ENCODE data around the gene FBXW4. TPM values are rescaled to one million over a fixed set of nuclear protein-coding genes. Genes with fewer than 3 reads are reported as not detected.

Gene FBXW4
- polyA plus RNA-seq, 1 donor (not counting 4 experiments of a cell fraction or from before 2014, with no cell fraction given) = 22.3 TPM

DNA sequence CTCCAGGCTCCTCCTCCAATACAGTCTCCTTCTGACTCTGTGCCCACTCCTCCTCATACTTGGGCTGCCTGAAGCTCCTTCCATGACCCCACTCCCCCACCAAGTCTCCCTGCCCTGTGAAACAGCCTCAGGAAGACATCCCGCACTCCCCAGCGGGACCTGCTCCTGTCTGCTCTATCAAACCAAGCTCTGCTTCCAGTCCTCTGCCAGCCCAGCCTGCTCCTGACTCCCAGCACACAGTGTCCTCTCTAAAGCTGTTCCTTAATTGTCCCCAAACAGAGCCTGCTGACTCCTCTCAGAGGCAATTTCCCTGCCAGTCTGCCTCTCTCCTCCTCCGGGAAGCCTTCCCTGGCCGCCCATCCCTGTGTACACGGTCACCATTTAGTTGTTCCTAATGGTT lies 116.8 kb downstream of the FBXW4 start:
- Histone ChIP-seq H3K79me2 (ENCODE audit: control insufficient read depth, insufficient read depth, low read length) (no peaks in the 10 kb centered on the region), H3K9me1 (ENCODE audit: control insufficient read depth, extremely low read depth, insufficient read depth, low read length) (no peaks in the 10 kb centered on the region), H2AFZ (ENCODE audit: control insufficient read depth, low read length) (no peak overlapping the region), H3K9me3 (ENCODE audit: control insufficient read depth, low read depth, low read length) (no peaks in the 10 kb centered on the region), H3K27me3 (ENCODE audit: control insufficient read depth, extremely low read depth, insufficient read depth, low read length) (no peaks in the 10 kb centered on the region), H3K4me3 (ENCODE audit: control insufficient read depth in 2 of 3, extremely low read depth in 1 of 3, insufficient read depth in 2 of 3, low read depth in 1 of 3, low read length in 3 of 3) (no peak overlapping the region), H3K4me2 (ENCODE audit: control insufficient read depth, extremely low read depth, insufficient read depth, low read depth, low read length) (no peak overlapping the region), H3K27ac (ENCODE audit: control insufficient read depth, insufficient read depth, low read length) (no peak overlapping the region), H3K9ac (ENCODE audit: control insufficient read depth, extremely low read depth, insufficient read depth, low read length) (no peak overlapping the region), H3K36me3 (ENCODE audit: control insufficient read depth in 2 of 2, extremely low read depth in 1 of 2, insufficient read depth in 2 of 2, low read length in 2 of 2) (peaks cover 13 to 20% of the 10 kb centered on the region in 2 experiments), H3K4me1 (ENCODE audit: control insufficient read depth, extremely low read depth, insufficient read depth, low read length) (no peaks in the 10 kb centered on the region), H4K20me1 (ENCODE audit: control insufficient read depth, extremely low read depth, insufficient read depth, low read length) (no peaks in the 10 kb centered on the region)
- TF ChIP-seq EZH2 (IDR thresholded peaks at IDR 0.05; ENCODE audit: low read length) = no peak
- TF ChIP-seq, protein P1, sequence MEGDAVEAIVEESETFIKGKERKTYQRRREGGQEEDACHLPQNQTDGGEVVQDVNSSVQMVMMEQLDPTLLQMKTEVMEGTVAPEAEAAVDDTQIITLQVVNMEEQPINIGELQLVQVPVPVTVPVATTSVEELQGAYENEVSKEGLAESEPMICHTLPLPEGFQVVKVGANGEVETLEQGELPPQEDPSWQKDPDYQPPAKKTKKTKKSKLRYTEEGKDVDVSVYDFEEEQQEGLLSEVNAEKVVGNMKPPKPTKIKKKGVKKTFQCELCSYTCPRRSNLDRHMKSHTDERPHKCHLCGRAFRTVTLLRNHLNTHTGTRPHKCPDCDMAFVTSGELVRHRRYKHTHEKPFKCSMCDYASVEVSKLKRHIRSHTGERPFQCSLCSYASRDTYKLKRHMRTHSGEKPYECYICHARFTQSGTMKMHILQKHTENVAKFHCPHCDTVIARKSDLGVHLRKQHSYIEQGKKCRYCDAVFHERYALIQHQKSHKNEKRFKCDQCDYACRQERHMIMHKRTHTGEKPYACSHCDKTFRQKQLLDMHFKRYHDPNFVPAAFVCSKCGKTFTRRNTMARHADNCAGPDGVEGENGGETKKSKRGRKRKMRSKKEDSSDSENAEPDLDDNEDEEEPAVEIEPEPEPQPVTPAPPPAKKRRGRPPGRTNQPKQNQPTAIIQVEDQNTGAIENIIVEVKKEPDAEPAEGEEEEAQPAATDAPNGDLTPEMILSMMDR (optimal IDR thresholded peaks at IDR 0.05 in 1 of 3, IDR thresholded peaks at IDR 0.05 in 1 of 3, conservative IDR thresholded peaks at IDR 0.05 in 1 of 3; ENCODE audit: extremely low read depth in 1 of 3, insufficient read depth in 2 of 3, low read length in 3 of 3) = no peak
- FAIRE-seq (no peak), DNase-seq (ENCODE audit: low read depth, low spot score) (no peak)
- dilution Hi-C loops (cut with MboI; ENCODE audit: extremely low pct_ligation_motif_present, low sequenced_read_pairs) = no loop called here

DNA sequence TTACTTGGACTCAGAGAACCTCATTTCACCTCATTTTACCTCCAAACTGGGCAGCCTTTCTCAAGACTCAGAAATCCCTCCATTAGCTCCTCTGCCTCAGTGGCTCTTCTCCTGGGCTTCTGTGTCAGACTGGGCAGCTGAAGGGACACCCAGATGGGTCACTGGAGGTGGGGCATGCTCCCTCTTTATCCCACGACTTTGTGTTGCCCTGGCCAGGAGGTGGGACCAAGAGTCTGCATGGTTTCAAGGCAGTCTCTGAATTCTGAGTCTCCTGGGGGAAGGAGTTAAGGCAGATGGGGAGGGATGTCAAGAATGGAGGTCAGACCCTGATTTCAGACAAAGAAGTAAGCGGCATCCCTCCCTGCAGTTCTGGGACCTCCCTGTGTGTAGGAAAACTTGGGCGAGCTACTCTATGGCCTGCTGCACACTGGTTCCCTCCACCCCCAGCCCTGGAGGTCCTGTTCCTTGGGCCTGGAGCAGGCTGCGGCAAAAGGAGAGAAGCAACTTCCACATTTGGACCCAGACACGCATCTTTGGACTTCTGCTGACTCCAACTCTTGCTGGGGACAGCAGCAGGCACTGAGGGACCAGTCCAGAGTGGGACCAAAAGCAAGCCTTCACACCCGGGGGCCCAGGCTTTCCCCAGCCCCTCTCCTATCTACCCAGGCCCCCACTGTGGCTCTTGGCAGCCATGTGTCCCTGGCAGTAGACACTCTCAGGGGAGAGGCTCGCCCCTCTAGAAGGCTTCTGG lies 117.7 kb downstream of the FBXW4 start:
- Histone ChIP-seq H4K20me1 (ENCODE audit: control insufficient read depth, extremely low read depth, insufficient read depth, low read length) (no peaks in the 10 kb centered on the region), H3K27ac (ENCODE audit: control insufficient read depth, insufficient read depth, low read length) (no peak overlapping the region), H3K9ac (ENCODE audit: control insufficient read depth, extremely low read depth, insufficient read depth, low read length) (no peak overlapping the region), H3K79me2 (ENCODE audit: control insufficient read depth, insufficient read depth, low read length) (no peaks in the 10 kb centered on the region), H3K9me1 (ENCODE audit: control insufficient read depth, extremely low read depth, insufficient read depth, low read length) (no peaks in the 10 kb centered on the region), H3K4me2 (ENCODE audit: control insufficient read depth, extremely low read depth, insufficient read depth, low read depth, low read length) (no peak overlapping the region), H3K4me3 (ENCODE audit: control insufficient read depth in 2 of 3, extremely low read depth in 1 of 3, insufficient read depth in 2 of 3, low read depth in 1 of 3, low read length in 3 of 3) (no peak overlapping the region), H2AFZ (ENCODE audit: control insufficient read depth, low read length) (no peak overlapping the region), H3K9me3 (ENCODE audit: control insufficient read depth, low read depth, low read length) (no peaks in the 10 kb centered on the region), H3K27me3 (ENCODE audit: control insufficient read depth, extremely low read depth, insufficient read depth, low read length) (no peaks in the 10 kb centered on the region), H3K4me1 (ENCODE audit: control insufficient read depth, extremely low read depth, insufficient read depth, low read length) (no peaks in the 10 kb centered on the region), H3K36me3 (ENCODE audit: control insufficient read depth in 2 of 2, extremely low read depth in 1 of 2, insufficient read depth in 2 of 2, low read length in 2 of 2) (peaks cover 4 to 12% of the 10 kb centered on the region in 2 experiments)
- dilution Hi-C loops (cut with MboI; ENCODE audit: extremely low pct_ligation_motif_present, low sequenced_read_pairs) = no loop called here
- TF ChIP-seq, protein P1 (optimal IDR thresholded peaks at IDR 0.05 in 1 of 3, IDR thresholded peaks at IDR 0.05 in 1 of 3, conservative IDR thresholded peaks at IDR 0.05 in 1 of 3; ENCODE audit: extremely low read depth in 1 of 3, insufficient read depth in 2 of 3, low read length in 3 of 3) = no peak
- TF ChIP-seq EZH2 (IDR thresholded peaks at IDR 0.05; ENCODE audit: low read length) = no peak
- FAIRE-seq (no peak), DNase-seq (ENCODE audit: low read depth, low spot score) (no peak)
